ENCODE results near the gene ARFGEF2. TPM values are rescaled to one million over a fixed set of nuclear protein-coding genes. Genes with fewer than 3 reads are reported as not detected.

ARFGEF2 gene
- total and polyA plus RNA-seq, 2 donors (not counting 3 experiments of a cell fraction or from before 2014, with no cell fraction given), result 12.7 to 32.6 TPM

GRCh38 chr20:48956052-48956451 lies 34.5 kb downstream of the ARFGEF2 start:
- Histone ChIP-seq H3K36me3 (ENCODE audit: control insufficient read depth in 2 of 2, extremely low read depth in 1 of 2, insufficient read depth in 2 of 2, low read length in 2 of 2) (peaks cover 11 to 15% of the 10 kb centered on the region in 2 experiments), H3K4me1 (ENCODE audit: control insufficient read depth, extremely low read depth, insufficient read depth, low read length) (peaks cover 10% of the 10 kb centered on the region)

More at GRCh38 chr20:48956052-48956451, 34.5 kb downstream of the ARFGEF2 start:
- intact Hi-C loops (cut with micrococcal nuclease) (no loop called here), dilution Hi-C loops (cut with MboI; ENCODE audit: extremely low pct_ligation_motif_present, low sequenced_read_pairs) (no loop called here)
- POLR2A ChIA-PET, result no interaction called here
- no peak overlapping the region for H3K4me2 ChIP-seq (ENCODE audit: insufficient read depth, low read length)
- no peak overlapping the region for H2AFZ ChIP-seq (ENCODE audit: low read depth, low read length)
- peaks cover 4% of the 10 kb centered on the region for H3K79me2 ChIP-seq (ENCODE audit: control insufficient read depth, insufficient read depth, low read length)
- H3K4me3 ChIP-seq (replicated peaks in 1 of 3; ENCODE audit: insufficient read depth in 1 of 3, low read depth in 1 of 3, low read length in 3 of 3), result no peak overlapping the region
- H4K20me1 ChIP-seq (replicated peaks; ENCODE audit: control insufficient read depth, extremely low read depth, insufficient read depth, low read length), result no peaks in the 10 kb centered on the region
- TF ChIP-seq EZH2 (IDR thresholded peaks at IDR 0.05; ENCODE audit: borderline replicate concordance, low read depth, low read length, severe bottlenecking) (no peak), MYC (IDR thresholded peaks at IDR 0.05; ENCODE audit: low read depth, low read length) (no peak), FOS (IDR thresholded peaks at IDR 0.05; ENCODE audit: borderline replicate concordance, insufficient read depth, low read length) (no peak), CTCF (IDR thresholded peaks at IDR 0.05; ENCODE audit: extremely low read depth in 1 of 2, insufficient read depth in 1 of 2, low read depth in 1 of 2, low read length in 2 of 2) (no peak), POLR2A (IDR thresholded peaks at IDR 0.05; ENCODE audit: low read depth, low read length) (no peak), GATA2 (IDR thresholded peaks at IDR 0.05; ENCODE audit: insufficient read depth, insufficient read length, low read depth, low read length) (no peak), JUN (IDR thresholded peaks at IDR 0.05; ENCODE audit: borderline replicate concordance, insufficient read depth, insufficient read length, low read depth) (no peak), POLR2AphosphoS5 (IDR thresholded peaks at IDR 0.05; ENCODE audit: insufficient read depth, low read depth, low read length) (no peak)
- TF ChIP-seq, protein P1, sequence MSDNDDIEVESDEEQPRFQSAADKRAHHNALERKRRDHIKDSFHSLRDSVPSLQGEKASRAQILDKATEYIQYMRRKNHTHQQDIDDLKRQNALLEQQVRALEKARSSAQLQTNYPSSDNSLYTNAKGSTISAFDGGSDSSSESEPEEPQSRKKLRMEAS (IDR thresholded peaks at IDR 0.05; ENCODE audit: insufficient read depth, insufficient read length), result no peak
- CTCF ChIA-PET, result interaction anchor here (1.6 to 2.3 kb wide), 2 partner anchors 11 to 298 kb away, joined by 3 to 9 read pairs; no protein-coding TSS in a partner anchor
- no peaks in the 10 kb centered on the region for H3K9me3 ChIP-seq (replicated peaks; ENCODE audit: control insufficient read depth, insufficient read depth, low read length)
- no peak overlapping the region for H3K9ac ChIP-seq (replicated peaks; ENCODE audit: extremely low read depth, insufficient read depth, low read length)
- no peak for DNase-seq (ENCODE audit: low read depth, low spot score)
- H3K27me3 ChIP-seq (ENCODE audit: control insufficient read depth in 2 of 2, insufficient read depth in 2 of 2, low read length in 2 of 2), result no peaks in the 10 kb centered on the region
- no peaks in the 10 kb centered on the region for H3K9me1 ChIP-seq (replicated peaks; ENCODE audit: control insufficient read depth, extremely low read depth, insufficient read depth, low read length)
- FAIRE-seq, result no peak
- BruUV-seq (replicated peaks), result no TSS peak
- H3K27ac ChIP-seq (ENCODE audit: insufficient read depth, low read depth, low read length), result no peak overlapping the region
